HepG2 (cell line): ENCODE data around the gene ADAD2. TPM values are rescaled to one million over a fixed set of nuclear protein-coding genes. Genes with fewer than 3 reads are reported as not detected.

Experiments
- ATAC-seq: fragments of 200-7000 bp; cut with Tn5 transposase; 3 replicates; pipeline ENCODE4 v1.9.1; 2020; ENCODE audit warnings: mild to moderate bottlenecking, moderate library complexity
- Bru-seq: library from RNA; stranded (reverse); fragments of 400-500 nt; gene quantifications from one replicate; lab custom pipeline; 2021; lab: Mats Ljungman, UMichigan
- BruChase-seq, 2 experiments: library from RNA; stranded (reverse); fragments of 400-500 nt; gene quantifications; one replicate each; lab custom pipeline; 2021; lab: Mats Ljungman, UMichigan
- BruUV-seq: library from RNA; stranded (reverse); fragments of 400-500 nt; replicated peaks from 2 replicates; lab custom pipeline; 2021; lab: Mats Ljungman, UMichigan
- CTCF ChIA-PET: fragments of 300-600 bp; formaldehyde crosslinking; extraction: SDS; loops from one replicate; lab custom pipeline; 2021; ENCODE audit warnings: low total read pairs, inconsistent platforms, low intra/inter-chr PET ratio; lab: Yijun Ruan, JAX
- POLR2A ChIA-PET: fragments of 350-600 bp; sonication (Branson Sonifier 250); formaldehyde crosslinking; loops from one replicate; lab custom pipeline; 2020; ENCODE audit warnings: antibody characterized with exemption, inconsistent platforms; lab: Yijun Ruan, JAX
- DNase-seq: peaks from one replicate; pipeline ENCODE4 v3.0.0-alpha.2; 2015; ENCODE audit warnings: low spot score
- FAIRE-seq: peaks from 3 replicates; lab custom pipeline; 2011; peaks lifted over from hg19 to GRCh38; lab: Jason Lieb, UNC
- H2AFZ ChIP-seq: one replicate; pipeline ENCODE4 v1.6.1; 2011; ENCODE audit warnings: low read length, inconsistent platforms
- H3K27ac ChIP-seq: fragments of 300-600 bp; 3 replicates; pipeline ENCODE4 v1.8.0; 2011; ENCODE audit warnings: mixed run types, mild to moderate bottlenecking, mixed read lengths, low read length, inconsistent platforms; ENCODE audit not compliant: insufficient read depth; ENCODE audit errors: extremely low read length
- H3K27me3 ChIP-seq, 2 experiments: fragments of 200-600 bp in 1 of 2; 2 replicates in 1 of 2; 3 replicates in 1 of 2; pipeline versions ENCODE4 v1.6.0 to v1.8.0; 2011; ENCODE audit warnings: low read length in 2 of 2, mild to moderate bottlenecking in 2 of 2, moderate library complexity in 2 of 2, inconsistent platforms in 1 of 2; ENCODE audit not compliant: insufficient read depth in 2 of 2, control insufficient read depth in 1 of 2
- H3K36me3 ChIP-seq, 2 experiments: fragments of 200-600 bp in 1 of 2; replicated peaks in 1 of 2; 2 replicates in 1 of 2; 3 replicates in 1 of 2; pipeline versions ENCODE4 v1.5.1 to v1.8.0; 2011; ENCODE audit warnings: low read length in 2 of 2, inconsistent platforms in 1 of 2; ENCODE audit not compliant: insufficient read depth in 2 of 2, control insufficient read depth in 1 of 2
- H3K4me1 ChIP-seq: 2 replicates; pipeline ENCODE4 v1.5.1; 2012; ENCODE audit warnings: low read length, inconsistent platforms; ENCODE audit not compliant: insufficient read depth
- H3K4me2 ChIP-seq: 2 replicates; pipeline ENCODE4 v1.6.0; 2011; ENCODE audit warnings: low read depth, low read length, inconsistent platforms
- H3K4me3 ChIP-seq, 3 experiments: fragments of 200-600 bp in 1 of 3; sonication (generic), shearing (Covaris generic) in 1 of 3; replicated peaks in 1 of 3; 2 replicates each; pipeline ENCODE4 v1.5.1; 2011 to 2016; ENCODE audit warnings: low read length in 3 of 3, inconsistent platforms in 2 of 3, low read depth in 2 of 3, mild to moderate bottlenecking in 2 of 3, control low read depth in 1 of 3, mixed read lengths in 1 of 3; ENCODE audit not compliant: insufficient read depth in 1 of 3
- H3K79me2 ChIP-seq: one replicate; pipeline ENCODE4 v1.6.1; 2011; ENCODE audit warnings: low read length, inconsistent platforms; ENCODE audit not compliant: insufficient read depth
- H3K9ac ChIP-seq: 2 replicates; pipeline ENCODE4 v1.6.0; 2011; ENCODE audit warnings: mild to moderate bottlenecking, low read depth, low read length, inconsistent platforms; ENCODE audit not compliant: insufficient read depth
- H3K9me3 ChIP-seq: 2 replicates; pipeline ENCODE4 v1.5.1; 2012; ENCODE audit warnings: mild to moderate bottlenecking, low read length
- H4K20me1 ChIP-seq: 2 replicates; pipeline ENCODE4 v1.6.0; 2011; ENCODE audit warnings: inconsistent platforms, mild to moderate bottlenecking, low read length, moderate library complexity; ENCODE audit not compliant: insufficient read depth
- ADNP ChIP-seq: sonication (generic); formaldehyde crosslinking; IDR thresholded peaks from 2 replicates; pipeline ENCODE4 v1.4.0; 2020; ENCODE audit warnings: missing genetic modification reagents
- JARID2 ChIP-seq: sonication (generic); formaldehyde crosslinking; IDR thresholded peaks from 2 replicates; pipeline ENCODE4 v1.8.1; 2023; ENCODE audit warnings: missing genetic modification reagents, inconsistent platforms; ENCODE audit not compliant: insufficient replicate concordance
- MZF1 ChIP-seq: sonication (generic); formaldehyde crosslinking; IDR thresholded peaks from 2 replicates; pipeline ENCODE4 v1.8.1; 2023; ENCODE audit warnings: mild to moderate bottlenecking, missing genetic modification reagents, borderline replicate concordance
- TFDP1 ChIP-seq: IDR thresholded peaks from 2 replicates; pipeline ENCODE4 v1.6.1; 2016; ENCODE audit warnings: missing compliant biosample characterization, missing genetic modification reagents, borderline replicate concordance
- TP53 ChIP-seq: sonication (generic); formaldehyde crosslinking; conservative IDR thresholded peaks from 2 replicates; pipeline ENCODE4 v1.4.0; 2020; ENCODE audit warnings: missing genetic modification reagents
- ZNF737 ChIP-seq: sonication (generic); formaldehyde crosslinking; IDR thresholded peaks from 2 replicates; pipeline ENCODE4 v1.5.0; 2020; ENCODE audit warnings: missing genetic modification reagents, mild to moderate bottlenecking, borderline replicate concordance
- WGBS: methylation state at CpG from one replicate; pipeline ENCODE4 v1.1.6; 2017; ENCODE audit warnings: low lambda C conversion rate; 5-methylcytosine and 5-hydroxymethylcytosine counted together
- in situ Hi-C: cut with HindIII; loops from 2 replicates; pipeline ENCODE4 v1.10.0; 2017; ENCODE audit warnings: low pct_unique_long_range_greater_than_20kb; ENCODE audit not compliant: extremely low pct_ligation_motif_present
- intact Hi-C: fragments of 100-400 bp; cut with micrococcal nuclease; formaldehyde crosslinking; loops from one replicate; pipeline ENCODE4 v1.10.0; 2022; ENCODE audit not compliant: unreplicated experiment
- long read RNA-seq, 2 experiments: library from RNA in 1 of 2; library from polyadenylated mRNA in 1 of 2; stranded (forward) in 1 of 2; unstranded in 1 of 2; transcript quantifications; one replicate each; pipeline ENCODE4 v2.0.0, GENCODE V29; 2019 to 2022
- polyA minus RNA-seq, 3 experiments: library from RNA; depleted of rRNA, polyadenylated mRNA; stranded (reverse); fragments of >200 nt; gene quantifications; 2 replicates each; pipeline ENCODE4 v1.2.3, GENCODE V29; 2011; ENCODE audit warnings: low replicate concordance in 1 of 3
- polyA plus RNA-seq, 8 experiments: library from polyadenylated mRNA; depleted of rRNA in 3 of 8; stranded (reverse) in 7 of 8; unstranded in 1 of 8; fragments of >200 nt; fragmentation: Illumina TruSeq in 4 of 8; extraction: Trizol in 4 of 8; gene quantifications; 2 replicates each; pipeline versions ENCODE4 v1.2.1 to v1.2.3, GENCODE V29; 2011 to 2016; ENCODE audit warnings: low read depth in 4 of 8, missing spikeins in 1 of 8, mixed read lengths in 1 of 8; ENCODE audit not compliant: insufficient read depth in 1 of 8
- total RNA-seq, 5 experiments: library from RNA; depleted of rRNA; stranded (reverse); fragments of >200 nt; fragmentation: Illumina TruSeq; extraction: Trizol; gene quantifications; 2 replicates each; pipeline ENCODE4 v1.2.3, GENCODE V29; 2016; ENCODE audit warnings: low read depth in 1 of 5
- TF ChIP-seq, protein P1 (sequence below): IDR thresholded peaks from 2 replicates; pipeline ENCODE4 v1.6.1; 2016
- TF ChIP-seq, protein P2 (sequence below): sonication (generic); formaldehyde crosslinking; IDR thresholded peaks from 2 replicates; pipeline ENCODE4 v1.5.0; 2020; ENCODE audit warnings: missing genetic modification reagents
- TF ChIP-seq, protein P3 (sequence below): sonication (generic); formaldehyde crosslinking; conservative IDR thresholded peaks from 2 replicates; pipeline ENCODE4 v1.8.0; 2022; ENCODE audit warnings: low read depth, missing genetic modification reagents
- TF ChIP-seq, protein P4 (sequence below): sonication (generic); formaldehyde crosslinking; IDR thresholded peaks from 2 replicates; pipeline ENCODE4 v1.5.0; 2020; ENCODE audit warnings: missing genetic modification reagents

Gene ADAD2
- total RNA-seq (2016; rRNA removed; fragmentation: Illumina TruSeq; extraction: Trizol) (not detected in 2 replicates), polyA plus RNA-seq (2011; rRNA removed) (not detected in 2 replicates), polyA minus RNA-seq (2011; rRNA and poly(A)+ RNA removed; ENCODE audit: low replicate concordance) (not detected in 2 replicates), Bru-seq, nascent RNA (not detected), BruChase-seq, experiment 1, labeled RNA remaining after a 6-hour chase (not detected), BruChase-seq, experiment 2, labeled RNA remaining after a 2-hour chase (percentile 12 among the genes with signal in this experiment)
- not detected in 2 replicates for total RNA-seq (2016; cell fraction: cytosol; rRNA removed; fragmentation: Illumina TruSeq; extraction: Trizol; ENCODE audit: low read depth)
- total RNA-seq (2016; cell fraction: insoluble cytoplasmic fraction; rRNA removed; fragmentation: Illumina TruSeq; extraction: Trizol): not detected in 2 replicates
- total RNA-seq (2016; cell fraction: membrane; rRNA removed; fragmentation: Illumina TruSeq; extraction: Trizol): not detected in 2 replicates
- total RNA-seq (2016; cell fraction: nucleus; rRNA removed; fragmentation: Illumina TruSeq; extraction: Trizol): not detected in 2 replicates
- 0.03 TPM in 1 of 2 replicates, not detected in the other for polyA plus RNA-seq (2011; cell fraction: cytosol; rRNA removed)
- polyA plus RNA-seq (2011; cell fraction: nucleus; rRNA removed): not detected in 2 replicates
- not detected in 2 replicates for polyA plus RNA-seq (2012)
- polyA plus RNA-seq (2016; cell fraction: cytosol; fragmentation: Illumina TruSeq; extraction: Trizol; ENCODE audit: low read depth): not detected in 2 replicates
- polyA plus RNA-seq (2016; cell fraction: insoluble cytoplasmic fraction; fragmentation: Illumina TruSeq; extraction: Trizol; ENCODE audit: low read depth): not detected in 2 replicates
- not detected in 2 replicates for polyA plus RNA-seq (2016; cell fraction: membrane; fragmentation: Illumina TruSeq; extraction: Trizol; ENCODE audit: low read depth)
- not detected in 2 replicates for polyA plus RNA-seq (2016; cell fraction: nucleus; fragmentation: Illumina TruSeq; extraction: Trizol; ENCODE audit: insufficient read depth, low read depth)
- polyA minus RNA-seq (2011; cell fraction: cytosol; rRNA and poly(A)+ RNA removed): not detected in 2 replicates
- polyA minus RNA-seq (2011; cell fraction: nucleus; rRNA and poly(A)+ RNA removed): not detected in 2 replicates
- long read RNA-seq, experiment 1: 0 reads
- long read RNA-seq, experiment 2: 0 reads

- no TSS peak for BruUV-seq
- no peak within 1 kb of the TSS for H3K9ac ChIP-seq
- H3K27ac ChIP-seq: no peak within 1 kb of the TSS
- FAIRE-seq: no peak
- POLR2A ChIA-PET: no interaction called here
- no peak within 1 kb of the TSS for H2AFZ ChIP-seq
- H3K27me3 ChIP-seq: peaks cover 8 to 33% of the 10 kb centered on the region in 2 experiments; a peak in 3 of 5 replicates
- H3K36me3 ChIP-seq: no peaks in the 10 kb centered on the region
- peaks cover 10% of the 10 kb centered on the region for H3K79me2 ChIP-seq
- H3K9me3 ChIP-seq: no peaks in the 10 kb centered on the region
- no peak within 1 kb of the TSS for H3K4me2 ChIP-seq
- CTCF ChIA-PET: no interaction called here
- in situ Hi-C loops (loop anchor here (25.0 kb wide), 1 partner anchor 229 kb away; the partner anchor contains the start of genes NECAB2 and OSGIN1), intact Hi-C loops (no loop called here)
- peaks cover under 1% of the 10 kb centered on the region; the same call in 1 of the 2 replicates for H3K4me1 ChIP-seq
- no peak for DNase-seq
- WGBS: 75% methylated on average over 33 of the region's 47 CpGs
- no peak within 1 kb of the TSS for H3K4me3 ChIP-seq
- peak; percentile 10; the same call in 2 of the 3 replicates for ATAC-seq
- H4K20me1 ChIP-seq: no peaks in the 10 kb centered on the region
- TF ChIP-seq, protein P1, sequence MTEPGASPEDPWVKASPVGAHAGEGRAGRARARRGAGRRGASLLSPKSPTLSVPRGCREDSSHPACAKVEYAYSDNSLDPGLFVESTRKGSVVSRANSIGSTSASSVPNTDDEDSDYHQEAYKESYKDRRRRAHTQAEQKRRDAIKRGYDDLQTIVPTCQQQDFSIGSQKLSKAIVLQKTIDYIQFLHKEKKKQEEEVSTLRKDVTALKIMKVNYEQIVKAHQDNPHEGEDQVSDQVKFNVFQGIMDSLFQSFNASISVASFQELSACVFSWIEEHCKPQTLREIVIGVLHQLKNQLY (CRISPR knock-in tag): no peak
- no peak for TF ChIP-seq TFDP1 (CRISPR knock-in tag)
- TF ChIP-seq ZNF737 (CRISPR knock-in tag): no peak
- no peak for TF ChIP-seq JARID2 (CRISPR knock-in tag)
- TF ChIP-seq, protein P2, sequence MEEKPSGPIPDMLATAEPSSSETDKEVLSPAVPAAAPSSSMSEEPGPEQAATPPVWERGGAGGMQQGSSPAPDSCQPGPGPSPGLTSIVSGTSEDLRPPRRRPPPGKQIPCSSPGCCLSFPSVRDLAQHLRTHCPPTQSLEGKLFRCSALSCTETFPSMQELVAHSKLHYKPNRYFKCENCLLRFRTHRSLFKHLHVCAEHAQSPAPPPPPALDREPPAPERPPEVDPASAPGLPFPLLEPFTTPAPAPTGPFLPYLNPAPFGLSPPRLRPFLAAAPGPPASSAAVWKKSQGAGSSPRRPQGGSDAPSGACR (CRISPR knock-in tag): no peak
- TF ChIP-seq, protein P3, sequence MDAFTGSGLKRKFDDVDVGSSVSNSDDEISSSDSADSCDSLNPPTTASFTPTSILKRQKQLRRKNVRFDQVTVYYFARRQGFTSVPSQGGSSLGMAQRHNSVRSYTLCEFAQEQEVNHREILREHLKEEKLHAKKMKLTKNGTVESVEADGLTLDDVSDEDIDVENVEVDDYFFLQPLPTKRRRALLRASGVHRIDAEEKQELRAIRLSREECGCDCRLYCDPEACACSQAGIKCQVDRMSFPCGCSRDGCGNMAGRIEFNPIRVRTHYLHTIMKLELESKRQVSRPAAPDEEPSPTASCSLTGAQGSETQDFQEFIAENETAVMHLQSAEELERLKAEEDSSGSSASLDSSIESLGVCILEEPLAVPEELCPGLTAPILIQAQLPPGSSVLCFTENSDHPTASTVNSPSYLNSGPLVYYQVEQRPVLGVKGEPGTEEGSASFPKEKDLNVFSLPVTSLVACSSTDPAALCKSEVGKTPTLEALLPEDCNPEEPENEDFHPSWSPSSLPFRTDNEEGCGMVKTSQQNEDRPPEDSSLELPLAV: no peak
- TF ChIP-seq TP53 (CRISPR knock-in tag): no peak
- TF ChIP-seq, protein P4, sequence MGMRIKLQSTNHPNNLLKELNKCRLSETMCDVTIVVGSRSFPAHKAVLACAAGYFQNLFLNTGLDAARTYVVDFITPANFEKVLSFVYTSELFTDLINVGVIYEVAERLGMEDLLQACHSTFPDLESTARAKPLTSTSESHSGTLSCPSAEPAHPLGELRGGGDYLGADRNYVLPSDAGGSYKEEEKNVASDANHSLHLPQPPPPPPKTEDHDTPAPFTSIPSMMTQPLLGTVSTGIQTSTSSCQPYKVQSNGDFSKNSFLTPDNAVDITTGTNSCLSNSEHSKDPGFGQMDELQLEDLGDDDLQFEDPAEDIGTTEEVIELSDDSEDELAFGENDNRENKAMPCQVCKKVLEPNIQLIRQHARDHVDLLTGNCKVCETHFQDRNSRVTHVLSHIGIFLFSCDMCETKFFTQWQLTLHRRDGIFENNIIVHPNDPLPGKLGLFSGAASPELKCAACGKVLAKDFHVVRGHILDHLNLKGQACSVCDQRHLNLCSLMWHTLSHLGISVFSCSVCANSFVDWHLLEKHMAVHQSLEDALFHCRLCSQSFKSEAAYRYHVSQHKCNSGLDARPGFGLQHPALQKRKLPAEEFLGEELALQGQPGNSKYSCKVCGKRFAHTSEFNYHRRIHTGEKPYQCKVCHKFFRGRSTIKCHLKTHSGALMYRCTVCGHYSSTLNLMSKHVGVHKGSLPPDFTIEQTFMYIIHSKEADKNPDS (CRISPR knock-in tag): no peak
- no peak for TF ChIP-seq ADNP
- no peak for TF ChIP-seq MZF1 (CRISPR knock-in tag)
Observed at GRCh38 chr16:84190731-84191388, at the start of gene ADAD2. ADAD2 (plus strand) TSS chr16:84191157; CDS start chr16:84191231, 74 bp downstream.
